HG02970 (cell line): ENCODE measurements around the gene AARS2.

Experiments
- ATAC-seq: cut with Tn5 transposase; IDR thresholded peaks from one replicate; pipeline ENCODE4 v1.9.1; 2021; ENCODE audit warnings: mild to moderate bottlenecking, moderate library complexity, moderate number of reproducible peaks; ENCODE audit not compliant: unreplicated experiment, low FRiP score

Gene AARS2

DNA sequence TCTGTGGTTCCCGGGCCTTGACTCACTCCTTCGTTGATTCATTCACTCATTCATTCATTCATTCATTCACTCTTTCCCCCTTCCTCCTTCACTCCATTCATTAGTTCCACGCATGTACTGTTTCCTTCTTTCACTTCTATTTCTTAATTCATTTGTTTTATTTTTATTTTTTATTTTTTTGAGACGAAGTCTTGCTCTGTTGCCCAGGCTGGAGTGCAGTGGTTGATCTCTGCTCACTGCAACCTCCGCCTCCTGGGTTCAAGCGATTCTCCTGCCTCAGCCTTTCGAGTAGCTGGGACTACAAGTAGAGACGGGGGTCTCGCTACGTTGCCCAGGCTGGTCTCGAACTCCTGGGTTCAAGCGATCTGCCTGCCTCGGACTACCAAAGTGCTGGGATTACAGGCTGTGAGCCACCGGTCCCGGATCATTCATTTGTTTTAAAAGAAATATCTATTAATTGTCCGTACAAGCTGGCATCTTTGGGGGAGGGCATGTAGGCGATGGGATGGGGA is 47.4 kb downstream of the AARS2 start:
- ATAC-seq = no peak

DNA sequence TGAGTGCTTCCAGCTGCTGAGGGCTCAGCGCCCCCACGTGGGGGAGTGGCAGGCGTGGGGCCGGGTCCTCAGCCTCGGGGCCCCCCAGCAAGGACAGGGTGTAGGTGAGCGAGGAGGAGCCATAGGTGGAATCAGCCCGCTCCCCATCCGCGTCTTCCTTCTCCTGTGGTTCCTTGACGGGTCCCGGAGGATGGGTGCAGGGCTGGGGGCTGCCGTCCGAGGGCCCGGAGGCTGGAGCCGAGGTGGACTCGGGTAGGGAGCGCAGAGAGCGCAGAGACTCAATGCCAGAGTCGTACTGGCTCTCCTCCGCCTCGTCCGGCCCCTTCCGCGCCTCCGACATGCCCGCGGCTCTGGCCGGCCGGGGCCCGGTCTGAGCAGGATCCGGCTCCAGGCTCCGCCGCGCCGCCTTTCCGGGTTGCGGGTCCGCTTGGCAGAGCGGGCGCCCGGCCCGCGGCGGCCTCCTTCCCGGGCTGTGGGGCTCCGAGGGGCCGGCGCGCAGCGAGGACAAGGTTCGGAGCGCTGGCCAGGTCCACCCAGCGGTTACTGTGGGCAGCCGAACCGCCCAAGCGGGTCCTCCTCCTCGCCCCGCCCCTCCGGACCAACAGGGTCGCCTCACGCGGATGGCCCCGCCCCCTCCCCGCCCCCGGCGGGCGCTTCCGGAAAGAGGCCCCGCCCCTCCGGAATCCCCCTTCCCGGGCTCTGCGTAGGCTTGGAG is 48.0 kb downstream of the AARS2 start, which contains the start of gene NFKBIE:
TSS of gene NFKBIE (minus strand) at position 545 of the 715 bp plus-strand sequence. CDS start at position 340, 205 bp downstream.
- peak; percentile 48 for ATAC-seq

DNA sequence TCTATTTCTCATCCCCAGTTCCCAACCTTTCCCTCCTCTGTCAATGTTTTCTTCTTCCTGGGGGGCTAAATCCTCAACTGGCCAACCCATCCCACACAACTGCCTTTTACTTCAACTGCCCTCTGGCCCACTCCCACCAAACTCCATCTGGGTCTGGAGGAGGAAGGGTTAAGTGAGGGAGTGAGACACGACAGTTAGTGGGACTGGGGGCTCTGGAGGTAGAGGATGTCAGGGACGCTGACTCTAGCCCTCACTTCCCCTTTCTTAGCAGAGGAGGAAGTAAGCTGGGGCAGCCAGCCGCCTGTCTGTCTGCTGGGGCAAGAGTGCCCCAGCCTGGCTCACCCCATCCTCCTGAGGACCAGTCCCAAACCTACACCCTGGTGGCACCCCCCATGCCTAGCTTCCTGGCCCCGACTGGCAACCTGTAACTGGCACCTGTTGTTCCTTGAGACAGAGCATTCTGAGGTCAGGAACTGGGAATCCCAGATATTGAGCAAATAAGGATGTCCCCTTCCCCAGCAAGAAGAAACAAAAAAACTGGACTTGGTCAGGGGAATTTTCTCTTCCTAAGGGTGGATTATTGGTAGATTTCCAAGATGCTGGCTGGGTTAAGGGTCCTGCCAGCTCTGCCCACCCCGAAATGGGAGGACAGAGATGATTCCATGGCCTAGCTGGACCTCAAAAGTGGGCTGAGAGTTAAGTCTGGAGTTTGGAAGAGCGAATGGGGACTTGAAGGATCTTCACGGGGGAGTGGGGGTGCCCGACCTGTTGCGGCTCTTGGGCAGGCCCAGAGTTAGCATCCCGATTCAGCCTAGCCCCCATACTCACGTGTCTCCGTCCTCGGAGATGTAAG is 48.8 kb downstream of the AARS2 start:
- no peak for ATAC-seq

DNA sequence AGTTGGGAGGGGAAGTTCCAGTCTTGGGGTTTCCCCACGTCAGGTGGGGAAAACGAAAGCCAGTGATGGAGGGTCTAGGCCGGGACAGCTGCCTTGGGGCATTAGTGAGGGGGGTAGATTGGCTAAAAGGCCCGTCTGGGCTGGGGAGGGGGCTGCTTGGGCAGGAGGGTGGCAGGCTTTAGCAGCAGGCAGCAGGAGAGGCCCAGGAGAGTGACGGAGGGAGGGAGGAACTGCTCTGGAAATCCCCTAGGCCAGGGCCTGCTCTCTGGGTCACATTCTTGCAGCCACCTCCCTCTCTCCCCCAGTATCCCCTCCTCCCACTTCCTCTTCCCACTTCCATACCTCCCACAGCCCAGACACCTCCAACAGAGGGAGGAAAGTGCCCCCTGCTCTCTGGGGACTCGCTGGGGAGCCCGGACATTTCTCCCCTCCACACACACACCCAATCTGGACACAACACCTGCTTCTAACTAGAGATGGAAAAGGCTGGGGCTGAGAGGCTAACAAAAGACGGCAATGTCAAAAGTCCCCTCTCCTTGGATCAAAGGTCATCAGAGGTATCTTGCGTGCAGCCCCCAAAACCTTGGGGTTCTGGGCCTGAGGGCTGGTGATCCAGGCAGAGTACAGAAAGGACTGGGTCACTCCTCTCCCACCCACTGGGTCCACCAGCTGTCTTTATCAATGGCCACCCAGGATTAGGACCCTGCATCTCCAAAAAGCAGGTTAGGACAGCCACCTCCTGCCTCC is 49.6 kb downstream of the AARS2 start:
- no peak for ATAC-seq

DNA sequence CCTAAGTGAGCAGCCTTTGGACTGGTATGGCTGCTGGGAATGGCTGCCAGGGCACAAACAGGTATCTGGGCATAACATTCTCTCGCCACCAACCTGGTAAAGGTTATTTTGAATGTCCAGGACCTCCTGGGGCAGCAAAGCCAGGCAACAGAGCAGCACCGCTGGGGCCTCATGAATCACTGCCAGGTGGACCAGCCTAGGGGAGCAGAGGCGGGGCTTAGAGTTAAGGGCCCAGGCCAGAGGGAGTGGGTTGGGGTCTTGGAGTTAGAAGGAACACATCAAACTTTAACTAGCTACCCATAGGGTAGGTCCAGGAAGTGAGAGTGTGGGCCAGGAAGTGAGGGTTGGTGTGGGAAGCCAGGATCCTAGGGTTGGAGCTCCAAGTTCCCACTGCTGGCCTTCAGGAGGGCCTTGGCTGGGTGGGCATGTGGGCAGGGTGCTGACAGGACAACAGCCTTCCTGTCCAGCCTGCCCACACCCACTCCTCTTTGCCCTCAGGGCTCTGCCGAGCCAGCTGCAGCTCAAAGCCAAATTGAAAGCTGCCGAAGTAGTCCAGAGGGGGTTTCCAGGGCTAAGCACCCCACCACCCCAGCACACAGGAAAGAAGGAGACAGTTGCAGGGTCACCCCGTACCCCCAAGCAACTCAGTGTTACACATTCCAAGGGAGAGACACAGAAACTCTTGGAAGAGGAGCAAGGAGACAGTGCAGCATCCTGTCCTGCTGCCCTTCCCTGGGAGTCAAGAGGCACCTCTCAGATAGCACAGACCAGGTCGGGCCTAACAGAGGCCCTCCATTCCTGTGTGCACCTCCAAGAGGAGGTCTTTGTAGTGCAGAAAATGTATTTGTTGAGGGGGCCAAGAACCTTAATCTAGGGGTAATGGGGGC is 50.4 kb downstream of the AARS2 start:
- no peak for ATAC-seq

DNA sequence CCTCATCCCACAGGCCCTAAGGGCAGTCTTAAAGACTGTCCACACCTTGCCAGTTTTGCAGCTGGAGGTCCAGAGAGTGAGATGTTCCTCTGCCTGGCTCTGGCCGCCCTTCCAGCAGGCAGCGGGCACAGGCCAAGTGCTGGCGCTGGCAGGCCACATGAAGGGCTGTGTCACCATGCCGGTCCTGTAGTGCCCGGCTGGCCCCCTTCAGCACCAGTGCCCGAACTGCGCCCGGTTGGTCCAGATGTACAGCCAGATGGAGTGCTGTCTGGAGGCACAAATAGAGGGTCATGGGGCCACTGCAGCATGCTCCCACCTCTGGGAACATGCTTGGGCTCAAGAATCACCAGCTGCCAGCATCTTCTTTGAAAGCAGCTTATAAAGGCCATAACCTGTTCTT is 51.6 kb downstream of the AARS2 start:
- ATAC-seq = no peak

DNA sequence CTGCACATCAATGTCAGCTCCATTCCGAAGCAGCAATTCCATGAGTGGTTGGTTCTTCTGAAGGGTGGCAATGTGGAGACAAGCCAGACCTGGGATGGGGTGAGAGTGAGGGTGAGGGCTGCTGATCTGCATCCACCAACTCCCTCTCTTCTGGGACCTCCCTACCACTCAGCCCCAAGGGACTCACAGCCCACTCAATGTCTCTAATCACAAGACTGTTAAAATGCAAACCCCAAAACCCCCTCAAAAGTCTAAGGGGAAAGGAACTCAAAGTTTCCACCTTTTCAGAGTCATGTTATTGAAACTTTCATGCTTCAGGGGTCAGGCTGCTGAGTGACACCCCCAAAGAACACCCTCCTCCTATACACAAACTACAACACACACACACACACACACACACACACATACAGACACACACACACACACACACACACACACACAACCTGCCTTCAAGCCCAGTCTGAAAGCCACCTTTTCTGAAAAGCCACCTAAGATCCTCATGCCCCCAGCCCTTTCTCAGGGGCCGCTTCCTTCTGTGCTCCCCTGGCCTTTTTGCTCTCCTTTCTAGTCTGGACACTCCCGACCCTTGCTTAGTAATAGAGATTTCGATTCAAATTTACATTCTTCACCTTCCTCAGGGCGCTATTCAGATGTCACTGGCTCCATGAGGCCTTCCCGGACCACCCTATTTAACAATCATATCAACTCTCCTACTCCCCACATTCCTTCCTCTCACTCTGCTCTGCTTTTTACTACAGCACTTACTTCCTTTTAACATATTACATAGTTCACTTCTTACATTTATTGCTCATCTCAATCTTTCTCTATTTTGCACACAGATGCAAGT is 52.5 kb downstream of the AARS2 start:
- no peak for ATAC-seq

DNA sequence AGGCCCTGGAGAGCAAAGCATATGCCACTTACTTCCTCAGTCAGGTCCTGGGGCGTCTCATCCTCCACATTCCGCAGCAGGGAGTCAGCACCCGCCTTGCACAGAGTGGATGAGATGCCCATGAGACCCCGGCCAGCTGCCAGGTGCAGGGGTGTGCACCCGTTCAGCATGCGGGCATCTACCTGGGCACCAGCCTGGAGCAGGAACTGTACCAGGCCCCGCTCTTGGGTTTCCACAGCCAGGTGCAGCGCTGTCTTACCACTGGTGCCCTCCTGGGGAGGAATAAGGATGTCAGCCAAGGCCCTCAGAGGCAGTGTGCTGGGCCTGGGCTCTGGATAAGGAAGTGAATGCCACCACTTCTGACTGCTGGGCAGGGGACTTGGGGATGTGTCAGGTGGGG is 53.1 kb downstream of the AARS2 start:
- no peak for ATAC-seq

DNA sequence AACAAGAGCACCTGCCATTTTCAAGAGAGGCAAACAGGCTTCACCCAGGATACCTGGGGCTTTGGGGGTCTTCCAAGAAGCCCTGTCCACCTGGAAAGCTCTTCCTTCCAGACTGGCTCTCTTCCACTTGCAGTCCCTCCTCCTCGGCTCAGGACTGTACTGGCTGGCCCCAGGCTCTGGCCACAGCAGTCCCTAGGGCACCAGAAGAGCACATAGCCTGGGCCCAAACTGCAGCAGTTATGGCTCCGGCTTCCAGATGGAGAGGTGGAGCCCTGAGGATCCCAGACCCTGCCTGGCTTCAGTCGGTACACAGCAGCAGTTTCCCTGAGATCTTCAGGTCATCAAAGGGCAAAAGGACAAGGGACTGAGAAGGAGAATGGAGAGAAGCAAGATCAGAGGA is 54.2 kb downstream of the AARS2 start:
- no peak for ATAC-seq

DNA sequence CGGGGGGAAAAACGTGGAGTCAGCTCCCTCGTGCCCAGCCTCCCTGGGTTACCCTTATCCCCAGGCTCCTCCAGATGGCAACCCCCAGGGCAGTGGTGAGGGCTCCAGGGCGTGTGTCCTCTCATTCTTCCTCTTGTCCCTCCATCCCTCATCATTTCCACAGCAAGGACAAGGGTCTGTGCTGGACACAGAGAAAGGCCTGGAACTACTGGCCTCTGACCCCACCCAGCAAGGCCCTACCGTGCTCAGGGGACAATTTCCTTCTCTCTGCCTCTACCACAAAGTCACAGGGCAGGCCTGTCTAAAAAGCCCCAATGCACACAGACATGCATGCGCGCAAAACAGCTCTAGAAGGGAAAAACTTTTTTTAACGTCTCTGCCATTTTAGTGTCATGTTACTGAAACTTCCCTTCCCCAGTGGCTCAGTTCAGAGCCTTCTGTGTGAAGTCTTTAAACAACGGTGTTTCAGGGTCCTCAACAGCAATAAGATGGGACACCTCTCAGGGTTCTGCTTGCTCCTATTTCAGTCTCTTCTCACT is 54.8 kb downstream of the AARS2 start:
- ATAC-seq = no peak

DNA sequence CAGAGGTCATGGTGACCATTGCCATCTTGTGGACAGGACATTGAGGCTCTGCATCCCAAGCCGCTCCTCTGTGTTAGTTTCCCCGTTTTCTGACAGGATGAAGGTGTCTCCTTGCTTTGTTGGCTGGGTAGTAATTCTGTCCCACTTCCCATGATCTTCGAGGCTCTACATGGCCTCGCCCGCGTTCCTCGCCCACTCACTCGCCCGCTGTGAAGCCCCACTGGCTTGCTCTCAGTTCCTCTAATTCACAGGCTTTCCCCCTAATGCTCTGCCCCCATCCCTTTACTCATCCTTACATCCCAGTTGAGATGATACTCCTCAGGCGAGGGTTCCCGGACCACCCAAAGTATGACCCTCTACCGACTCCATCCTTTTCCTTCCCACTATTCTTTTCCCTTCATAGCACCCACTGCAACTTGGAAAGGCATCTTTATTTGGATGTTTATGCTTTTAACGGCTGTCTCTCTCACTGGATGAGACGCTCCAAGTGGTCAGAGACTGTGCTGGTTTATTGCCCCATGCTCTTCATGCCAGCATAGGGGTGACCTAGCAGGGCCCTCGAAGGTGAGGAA is 55.3 kb downstream of the AARS2 start:
- ATAC-seq = peak; percentile 7

DNA sequence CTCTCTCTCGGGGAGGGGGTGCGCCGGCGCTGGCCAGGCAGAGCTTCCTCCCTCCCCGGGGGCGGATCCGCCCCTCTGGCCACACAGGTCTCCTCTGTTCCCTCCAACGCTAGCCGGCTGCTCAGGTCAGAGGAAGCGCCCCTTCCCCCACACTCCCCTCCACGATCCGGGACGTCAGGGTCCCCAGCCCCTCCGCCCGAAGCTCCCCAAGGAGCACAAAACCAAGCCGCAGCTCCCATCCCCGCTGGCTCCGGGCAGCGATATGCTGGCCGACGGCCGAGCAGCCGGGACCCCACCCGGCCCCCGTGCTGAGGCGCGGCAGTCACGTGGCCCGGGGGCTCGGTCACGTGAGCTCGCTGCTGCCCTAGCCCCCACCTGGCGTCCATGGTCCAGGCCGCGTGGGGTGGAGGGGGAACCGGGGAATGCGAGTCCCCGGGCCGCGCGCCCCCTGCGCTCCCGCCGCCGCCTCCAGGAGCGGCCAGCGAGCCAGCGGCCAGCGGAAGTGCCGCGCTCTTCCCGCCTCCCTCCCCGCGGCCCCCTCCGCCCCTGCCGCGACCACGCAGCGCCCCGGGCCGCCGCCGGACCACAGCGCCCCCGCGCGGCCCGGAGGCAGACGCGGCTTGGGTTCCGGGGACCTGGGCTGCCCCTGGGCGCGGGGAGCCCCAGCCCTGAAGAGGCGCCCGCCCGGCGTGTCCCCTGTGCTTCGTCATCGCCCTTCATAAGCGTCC is 56.0 kb downstream of the AARS2 start, which contains the start of gene SLC35B2:
TSS of gene SLC35B2 (minus strand) at position 504 of the 728 bp plus-strand sequence. CDS start at position 386, 118 bp downstream.
- ATAC-seq = peak; percentile 49

DNA sequence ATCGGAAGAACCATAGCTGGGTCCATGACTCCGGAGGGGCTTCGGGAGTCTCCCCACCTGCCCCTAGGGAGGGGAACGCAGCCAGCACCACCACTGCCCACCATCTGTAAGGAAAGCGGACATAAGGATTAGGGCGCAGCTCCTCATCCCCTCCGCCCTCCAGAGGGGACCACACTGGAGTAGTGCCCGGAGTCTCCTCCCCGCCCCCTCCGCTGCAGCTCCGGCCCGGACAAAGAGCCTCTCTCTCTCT is 56.4 kb downstream of the AARS2 start:
- ATAC-seq = no peak

DNA sequence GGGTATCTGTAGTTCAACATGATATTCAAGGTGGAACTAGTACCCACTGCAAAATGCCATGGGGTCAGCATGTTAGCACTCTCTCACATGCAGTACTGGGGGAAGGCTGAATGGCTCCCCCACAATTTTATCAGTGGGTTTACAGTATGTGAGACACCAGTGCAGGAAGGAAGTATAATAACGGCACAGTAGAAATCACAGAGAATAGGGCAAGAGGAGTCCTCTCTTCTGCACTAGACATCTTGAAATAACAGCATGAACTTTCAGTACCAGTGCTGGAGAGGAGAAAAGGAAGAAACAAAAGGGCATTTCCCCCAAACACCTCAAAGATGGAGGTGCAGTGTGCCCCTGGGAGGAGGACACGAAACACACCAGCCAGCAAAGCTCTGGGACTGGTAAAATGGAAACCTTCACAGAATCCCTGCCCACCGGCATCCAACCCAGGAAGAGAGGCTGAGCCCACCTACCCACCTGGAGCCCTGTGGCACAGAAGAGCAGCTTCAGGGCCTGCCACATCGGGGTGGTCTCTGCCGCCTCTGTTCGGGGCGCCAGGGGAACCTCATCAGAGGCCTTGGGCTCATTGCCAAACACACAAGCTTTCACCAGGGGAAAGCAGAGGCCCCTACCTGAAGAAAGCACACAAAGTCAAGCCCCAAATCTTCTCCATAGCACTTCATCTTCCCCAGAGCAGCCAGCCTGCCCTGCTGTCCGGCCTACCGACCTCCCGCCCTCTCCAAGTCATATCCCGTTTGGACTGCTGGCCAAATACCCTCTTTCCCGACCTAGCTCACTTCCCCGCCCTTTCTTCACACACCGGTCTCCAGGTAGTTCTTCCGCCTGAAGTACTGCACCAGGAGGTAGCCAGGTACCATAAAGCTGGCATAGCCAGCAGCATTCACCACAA is 57.0 kb downstream of the AARS2 start:
- ATAC-seq = no peak

DNA sequence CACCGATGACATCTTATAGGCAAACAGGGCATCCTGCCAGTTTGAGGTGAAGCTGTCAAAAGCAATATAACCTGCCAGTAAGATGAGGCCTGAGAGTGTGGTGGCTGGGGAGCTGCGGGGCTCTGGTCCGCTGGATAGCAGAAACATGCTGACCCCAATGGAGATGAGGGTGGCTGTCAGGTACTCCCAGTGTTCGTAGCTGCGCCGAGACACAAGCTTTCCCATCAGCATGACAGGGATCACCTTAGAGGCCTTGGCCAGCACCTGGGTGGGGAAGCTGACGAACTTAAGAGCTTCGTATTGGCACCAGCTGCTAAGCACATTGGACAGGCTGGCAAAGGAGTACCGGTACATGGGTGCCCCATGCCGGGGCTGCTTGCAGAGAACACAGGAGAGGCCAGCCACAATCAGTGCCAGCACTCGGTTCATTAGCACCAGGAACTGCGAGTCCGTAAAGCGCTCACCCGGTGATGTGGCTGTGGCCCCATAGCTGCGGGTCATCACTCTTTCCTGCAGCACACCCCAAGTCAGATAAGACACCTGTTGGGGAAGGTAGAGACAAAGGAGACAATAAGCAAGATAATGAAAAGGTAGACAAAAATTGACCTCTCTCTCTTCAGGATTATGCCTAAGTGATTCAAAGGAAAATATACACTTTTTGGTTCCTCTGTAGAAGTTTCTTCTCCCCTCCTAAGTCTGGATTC is 57.9 kb downstream of the AARS2 start:
- ATAC-seq = no peak
